Testis (tissue), 2 donors: ENCODE measurements around the gene EIF3M.

Experiments used
- CTCF ChIP-seq, 3 experiments: fragments of 450-650 bp in 2 of 3; fragments of 200-600 bp in 1 of 3; sonication (generic) in 1 of 3; IDR thresholded peaks; one replicate each; pipeline ENCODE4 v1.5.1; 2016 to 2019; ENCODE audit warnings: antibody characterized with exemption in 3 of 3, mild to moderate bottlenecking in 2 of 3, moderate library complexity in 1 of 3
- POLR2A ChIP-seq: fragments of 450-650 bp; IDR thresholded peaks from one replicate; pipeline ENCODE4 v1.6.1; 2017; ENCODE audit warnings: antibody characterized with exemption, mild to moderate bottlenecking, moderate library complexity

- TF ChIP-seq CTCF (IDR thresholded peaks at IDR 0.05) (no peak), POLR2A (no peak)
Measured at GRCh38 chr11:32561835-32562234, 21.8 kb upstream of the EIF3M start.
